Lower leg skin (tissue), 4 donors: ENCODE measurements around the gene PAXIP1. TPM values are rescaled to one million over a fixed set of nuclear protein-coding genes. Genes with fewer than 3 reads are reported as not detected.

Experiments
- DNase-seq, 2 donors: peaks; one replicate each; pipeline ENCODE4 v3.0.0-alpha.2; 2019; ENCODE audit warnings: low spot score in 2 of 2
- H3K4me3 ChIP-seq: fragments of 200-600 bp; sonication (generic); 2 replicates; pipeline ENCODE4 v1.5.1; 2017; ENCODE audit warnings: mild to moderate bottlenecking, low read depth; ENCODE audit not compliant: poor library complexity, severe bottlenecking
- POLR2A ChIP-seq, 2 donors: fragments of 450-650 bp; IDR thresholded peaks; one replicate each; pipeline ENCODE4 v1.6.1; 2016 to 2017; ENCODE audit warnings: antibody characterized with exemption in 2 of 2, mild to moderate bottlenecking in 1 of 2, moderate library complexity in 1 of 2
- WGBS, 2 donors: methylation state at CpG; one replicate each; pipeline ENCODE4 v1.1.5; 2018; 5-methylcytosine and 5-hydroxymethylcytosine counted together
- intact Hi-C: fragments of 100-400 bp; cut with DNase I; formaldehyde crosslinking; loops from one replicate; pipeline ENCODE4 v1.15.0; 2023; ENCODE audit warnings: low total_unique reads
- total RNA-seq, 4 donors: library from RNA; depleted of rRNA; stranded (reverse); fragments of >200 nt; gene quantifications; one replicate each; pipeline ENCODE4 v1.1.0, GENCODE V29; 2016
- TF ChIP-seq, protein P1 (sequence below), 3 donors: fragments of 450-650 bp; IDR thresholded peaks; one replicate each; pipeline ENCODE4 v1.5.1; 2016; ENCODE audit warnings: antibody characterized with exemption in 3 of 3, mild to moderate bottlenecking in 3 of 3, moderate library complexity in 2 of 3

The PAXIP1 gene
- total RNA-seq, 4 donors from 2014 or later: 10.0 to 14.1 (median 11.4) TPM

GRCh38 chr7:154994996-154995395 is 7.9 kb downstream of the PAXIP1 start:
- intact Hi-C loops: no loop called here
- TF ChIP-seq, protein P1, sequence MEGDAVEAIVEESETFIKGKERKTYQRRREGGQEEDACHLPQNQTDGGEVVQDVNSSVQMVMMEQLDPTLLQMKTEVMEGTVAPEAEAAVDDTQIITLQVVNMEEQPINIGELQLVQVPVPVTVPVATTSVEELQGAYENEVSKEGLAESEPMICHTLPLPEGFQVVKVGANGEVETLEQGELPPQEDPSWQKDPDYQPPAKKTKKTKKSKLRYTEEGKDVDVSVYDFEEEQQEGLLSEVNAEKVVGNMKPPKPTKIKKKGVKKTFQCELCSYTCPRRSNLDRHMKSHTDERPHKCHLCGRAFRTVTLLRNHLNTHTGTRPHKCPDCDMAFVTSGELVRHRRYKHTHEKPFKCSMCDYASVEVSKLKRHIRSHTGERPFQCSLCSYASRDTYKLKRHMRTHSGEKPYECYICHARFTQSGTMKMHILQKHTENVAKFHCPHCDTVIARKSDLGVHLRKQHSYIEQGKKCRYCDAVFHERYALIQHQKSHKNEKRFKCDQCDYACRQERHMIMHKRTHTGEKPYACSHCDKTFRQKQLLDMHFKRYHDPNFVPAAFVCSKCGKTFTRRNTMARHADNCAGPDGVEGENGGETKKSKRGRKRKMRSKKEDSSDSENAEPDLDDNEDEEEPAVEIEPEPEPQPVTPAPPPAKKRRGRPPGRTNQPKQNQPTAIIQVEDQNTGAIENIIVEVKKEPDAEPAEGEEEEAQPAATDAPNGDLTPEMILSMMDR (IDR thresholded peaks at IDR 0.05): no peak
- TF ChIP-seq POLR2A (IDR thresholded peaks at IDR 0.05): no peak
- no peak for DNase-seq
- WGBS, 2 donors: 76 to 79% methylated on average over 2 of the region's 2 CpGs
- no peak overlapping the region for H3K4me3 ChIP-seq

DNA sequence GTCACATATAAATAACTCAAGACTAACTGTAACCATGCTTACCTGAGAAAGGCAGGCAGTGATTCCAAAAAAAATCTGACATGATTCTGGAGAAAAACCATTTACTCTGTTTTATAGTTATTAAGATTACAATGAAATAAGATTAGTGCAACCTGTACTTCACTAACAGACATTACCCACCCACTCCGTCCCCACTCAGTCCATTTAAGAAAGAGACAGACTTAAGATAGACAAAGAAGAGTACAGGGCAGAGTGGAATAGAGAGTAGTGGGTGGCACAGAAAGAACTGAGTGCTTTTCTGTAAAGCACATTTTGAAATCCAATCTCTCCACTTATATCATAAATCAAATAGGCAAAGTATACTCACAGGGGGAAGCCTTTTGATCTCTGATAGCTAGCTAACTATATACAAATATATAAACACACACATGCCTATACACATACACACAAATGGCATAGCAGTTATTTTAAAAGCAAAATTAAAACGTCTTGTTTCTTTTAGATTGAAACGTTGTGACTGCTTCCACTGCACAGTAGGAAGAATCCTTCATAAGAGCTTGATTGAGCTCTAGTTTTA is 11.9 kb downstream of the PAXIP1 start:
- 67 to 68% methylated on average over 3 of the region's 3 CpGs for WGBS, 2 donors
- intact Hi-C loops: no loop called here
- no peak overlapping the region for H3K4me3 ChIP-seq
- no peak for TF ChIP-seq POLR2A (IDR thresholded peaks at IDR 0.05)
- TF ChIP-seq, protein P1 (IDR thresholded peaks at IDR 0.05): no peak
- DNase-seq: no peak

- WGBS, 2 donors: 48 to 53% methylated on average over 3 of the region's 3 CpGs
- TF ChIP-seq, protein P1 (IDR thresholded peaks at IDR 0.05): no peak
- TF ChIP-seq POLR2A (IDR thresholded peaks at IDR 0.05): no peak
- intact Hi-C loops: no loop called here
- H3K4me3 ChIP-seq: no peak overlapping the region
- no peak for DNase-seq
These were observed 15.4 kb downstream of the PAXIP1 start for GRCh38 chr7:154987571-154987970.

- H3K4me3 ChIP-seq: no peak overlapping the region
- intact Hi-C loops: no loop called here
- WGBS, 2 donors: 96 to 98% methylated on average over 6 of the region's 6 CpGs
- no peak for DNase-seq
- TF ChIP-seq, protein P1 (IDR thresholded peaks at IDR 0.05): no peak
- no peak for TF ChIP-seq POLR2A (IDR thresholded peaks at IDR 0.05)
These were observed 16.6 kb downstream of the PAXIP1 start for GRCh38 chr7:154986200-154986945.

GRCh38 chr7:154985230-154985629 is 17.7 kb downstream of the PAXIP1 start:
- DNase-seq: no peak
- WGBS, 2 donors: 87 to 88% methylated on average over 6 of the region's 6 CpGs
- no peak overlapping the region for H3K4me3 ChIP-seq
- no peak for TF ChIP-seq POLR2A (IDR thresholded peaks at IDR 0.05)
- TF ChIP-seq, protein P1 (IDR thresholded peaks at IDR 0.05): no peak
- intact Hi-C loops: no loop called here
